GM12873 (cell line): ENCODE data around the gene SCYL3.

Experiments used
- TF ChIP-seq, protein P1 (sequence below): IDR thresholded peaks from 2 replicates; pipeline ENCODE4 v1.5.1; 2012; ENCODE audit warnings: low read depth, mild to moderate bottlenecking, moderate library complexity, low read length, control low read depth; ENCODE audit not compliant: insufficient read depth; ENCODE audit errors: missing control alignments

The SCYL3 gene

DNA sequence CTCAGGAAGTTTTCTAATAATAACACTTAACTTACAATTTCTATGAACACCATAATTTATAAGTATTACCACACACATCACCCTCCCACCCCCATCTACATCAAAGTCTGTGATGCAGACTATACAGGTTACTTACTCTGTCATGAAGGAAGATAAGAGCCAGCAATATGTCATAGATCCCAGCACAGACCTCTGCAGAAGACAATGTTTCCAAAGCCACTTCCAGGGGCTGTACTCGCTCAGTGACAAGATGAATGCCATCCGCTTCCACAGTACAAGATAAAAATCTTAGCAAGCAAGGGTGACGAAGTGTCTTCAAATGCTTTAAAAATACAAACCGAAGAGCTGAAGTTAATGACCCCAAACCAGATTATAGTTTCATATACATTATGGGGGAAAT, 15.2 kb downstream of the SCYL3 start:
- TF ChIP-seq, protein P1, sequence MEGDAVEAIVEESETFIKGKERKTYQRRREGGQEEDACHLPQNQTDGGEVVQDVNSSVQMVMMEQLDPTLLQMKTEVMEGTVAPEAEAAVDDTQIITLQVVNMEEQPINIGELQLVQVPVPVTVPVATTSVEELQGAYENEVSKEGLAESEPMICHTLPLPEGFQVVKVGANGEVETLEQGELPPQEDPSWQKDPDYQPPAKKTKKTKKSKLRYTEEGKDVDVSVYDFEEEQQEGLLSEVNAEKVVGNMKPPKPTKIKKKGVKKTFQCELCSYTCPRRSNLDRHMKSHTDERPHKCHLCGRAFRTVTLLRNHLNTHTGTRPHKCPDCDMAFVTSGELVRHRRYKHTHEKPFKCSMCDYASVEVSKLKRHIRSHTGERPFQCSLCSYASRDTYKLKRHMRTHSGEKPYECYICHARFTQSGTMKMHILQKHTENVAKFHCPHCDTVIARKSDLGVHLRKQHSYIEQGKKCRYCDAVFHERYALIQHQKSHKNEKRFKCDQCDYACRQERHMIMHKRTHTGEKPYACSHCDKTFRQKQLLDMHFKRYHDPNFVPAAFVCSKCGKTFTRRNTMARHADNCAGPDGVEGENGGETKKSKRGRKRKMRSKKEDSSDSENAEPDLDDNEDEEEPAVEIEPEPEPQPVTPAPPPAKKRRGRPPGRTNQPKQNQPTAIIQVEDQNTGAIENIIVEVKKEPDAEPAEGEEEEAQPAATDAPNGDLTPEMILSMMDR: no peak

DNA sequence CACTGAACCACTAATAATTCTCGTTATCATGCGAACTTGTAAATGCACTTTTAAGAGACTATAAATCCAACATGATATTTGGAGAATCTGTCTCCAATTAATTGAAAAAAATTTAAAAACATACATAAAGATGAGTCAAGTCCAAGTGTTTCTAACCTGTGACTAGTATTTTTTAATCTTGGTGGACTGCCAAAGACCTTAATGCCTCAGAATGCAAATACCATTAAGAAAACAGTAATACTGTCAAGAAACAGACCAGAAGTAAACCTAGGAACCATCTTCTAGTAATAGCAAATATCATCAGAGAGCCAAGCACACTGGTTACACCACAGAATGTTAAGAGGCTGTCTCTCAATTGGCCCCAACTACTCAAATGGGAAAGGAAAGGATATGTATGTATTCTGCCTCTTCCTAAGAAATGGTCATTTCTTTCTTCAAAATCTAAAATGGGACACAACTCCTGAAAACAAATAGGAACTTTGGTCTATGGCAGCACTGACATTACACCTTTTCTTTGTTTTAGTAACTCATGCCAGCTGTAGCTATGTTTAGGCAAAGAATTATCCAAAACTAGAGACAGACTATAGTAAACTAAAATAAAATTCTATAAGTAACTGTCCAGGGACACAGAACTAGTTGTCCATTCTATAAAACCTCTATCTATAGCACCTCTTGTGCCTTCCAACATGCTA, 15.8 kb downstream of the SCYL3 start:
- TF ChIP-seq, protein P1: no peak

DNA sequence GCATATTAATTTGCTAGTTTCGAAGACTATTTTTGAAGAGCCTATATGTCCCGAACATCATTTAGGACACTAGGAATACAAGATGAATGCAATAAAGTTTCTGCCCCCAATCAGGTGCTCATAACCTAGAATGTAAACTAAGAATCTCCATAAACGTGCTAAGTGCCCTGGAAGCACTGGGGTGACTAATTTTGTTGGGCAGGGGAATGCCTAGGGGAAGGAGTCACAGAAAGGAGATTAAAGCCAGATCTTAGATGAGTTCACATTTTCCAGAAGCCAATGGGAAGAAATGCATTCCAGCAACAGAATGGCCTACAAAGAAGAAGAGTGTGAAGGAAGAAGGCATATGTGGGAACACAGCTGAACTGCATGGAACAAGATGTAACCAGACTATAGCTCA, 19.5 kb downstream of the SCYL3 start:
- TF ChIP-seq, protein P1: no peak

DNA sequence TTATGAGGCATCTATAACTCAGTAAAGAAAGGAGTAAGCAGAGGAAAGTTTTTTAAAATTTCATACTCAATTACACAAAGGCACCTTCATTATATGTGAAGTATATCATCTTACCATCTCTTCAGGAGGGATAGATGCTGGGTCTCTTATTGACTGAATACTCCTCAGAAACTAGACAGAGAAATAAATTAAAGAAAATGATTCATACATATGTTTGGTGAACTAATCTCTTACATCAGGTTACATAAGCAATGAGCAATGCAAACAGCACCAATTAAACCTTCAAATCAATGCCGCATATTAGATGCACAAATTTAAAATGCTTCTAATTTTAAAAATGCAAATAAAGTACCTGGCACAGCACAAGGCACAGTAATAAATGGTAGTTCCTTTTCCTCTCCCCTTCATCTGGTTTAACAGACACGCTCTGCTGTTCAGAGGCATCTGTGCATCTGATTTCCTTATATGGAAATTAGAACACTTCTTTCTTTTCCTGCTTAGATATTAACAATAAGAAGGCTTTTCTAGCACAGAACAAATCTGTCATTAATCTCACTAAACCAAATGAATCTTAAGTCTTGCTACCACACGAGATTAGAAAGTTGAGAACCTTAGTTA, 20.0 kb downstream of the SCYL3 start:
- TF ChIP-seq, protein P1: no peak

DNA sequence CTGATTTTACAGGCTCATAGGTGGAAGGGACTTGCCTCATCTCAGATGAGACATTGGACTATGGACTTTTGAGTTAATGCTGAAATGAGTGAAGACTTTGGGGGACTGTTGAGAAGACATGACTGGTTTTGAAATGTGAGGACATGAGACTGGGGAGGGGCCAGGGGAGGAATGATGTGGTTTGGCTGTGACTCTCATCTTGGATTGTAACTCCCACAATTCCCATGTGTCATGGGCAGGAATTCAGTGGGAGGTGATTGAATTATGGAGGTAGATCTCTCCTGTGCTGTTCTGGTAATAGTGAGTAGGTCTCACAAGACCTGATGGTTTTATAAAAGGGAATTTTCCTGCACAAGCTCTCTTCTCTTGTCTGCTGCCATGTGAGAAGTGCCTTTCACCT, 20.8 kb downstream of the SCYL3 start:
- TF ChIP-seq, protein P1: no peak

DNA sequence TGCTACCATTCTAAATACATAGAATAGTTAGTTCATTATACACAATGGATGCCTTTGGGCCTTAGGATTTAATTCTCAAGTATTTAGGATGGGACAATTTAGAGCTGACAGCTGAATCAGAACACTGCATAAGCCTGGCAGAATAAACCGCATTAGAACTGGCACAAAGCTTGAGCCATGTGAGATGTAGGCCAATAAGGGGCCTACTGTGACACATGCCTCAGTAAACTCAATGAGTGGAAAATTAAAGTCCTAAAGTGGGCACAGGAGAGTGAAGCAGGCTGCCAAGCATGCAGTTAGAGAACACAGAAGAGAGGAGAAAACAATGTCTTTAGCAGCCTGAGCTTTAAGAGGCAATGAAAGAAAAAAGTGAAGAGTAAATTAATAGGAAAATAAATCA, 24.3 kb downstream of the SCYL3 start:
- TF ChIP-seq, protein P1: no peak

DNA sequence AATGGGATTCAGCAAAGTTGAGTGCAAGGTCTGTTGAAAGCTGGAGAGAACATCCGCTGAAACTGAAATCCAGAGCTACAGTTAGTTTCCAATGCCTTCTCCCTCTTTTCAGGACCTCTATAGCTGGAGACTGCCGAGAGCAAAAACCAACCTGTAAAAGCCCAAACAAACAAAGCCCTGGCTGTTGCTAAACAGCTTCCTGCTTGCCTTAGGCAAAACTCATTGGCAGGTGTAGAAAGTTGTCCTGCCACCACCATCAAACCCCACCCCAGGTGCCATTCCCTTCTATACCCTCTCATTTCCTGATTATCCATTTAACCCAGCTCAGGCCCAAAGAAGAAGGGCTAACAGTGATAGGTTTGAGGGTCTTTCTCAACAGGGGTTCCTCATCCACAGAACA, 24.7 kb downstream of the SCYL3 start:
- TF ChIP-seq, protein P1: no peak
